Type B pancreatic cell (in vitro differentiated cells): ENCODE data around the gene ARID3B. TPM values are rescaled to one million over a fixed set of nuclear protein-coding genes. Genes with fewer than 3 reads are reported as not detected.
A peak's percentile ranks its signal among the peaks of the same experiment; 100 is the strongest.

Experiments used
- DNase-seq: peaks from one replicate; pipeline ENCODE4 v3.0.0; 2021; ENCODE audit warnings: mixed read lengths; ENCODE audit not compliant: unreplicated experiment; ENCODE audit errors: extremely low spot score
- H3K27ac Mint-ChIP-seq: 2 replicates; pipeline ENCODE4 v1.8.0; 2021; ENCODE audit warnings: mild to moderate bottlenecking, mixed read lengths
- H3K27me3 Mint-ChIP-seq: 2 replicates; pipeline ENCODE4 v1.8.0; 2021; ENCODE audit warnings: mixed read lengths
- H3K36me3 Mint-ChIP-seq: 2 replicates; pipeline ENCODE4 v1.8.0; 2021; ENCODE audit warnings: mixed read lengths
- H3K4me1 Mint-ChIP-seq: one replicate; pipeline ENCODE4 v1.8.0; 2021; ENCODE audit warnings: mixed read lengths; ENCODE audit not compliant: unreplicated experiment
- H3K4me3 Mint-ChIP-seq: 2 replicates; pipeline ENCODE4 v1.8.0; 2021; ENCODE audit warnings: mild to moderate bottlenecking, mixed read lengths
- H3K9me3 Mint-ChIP-seq: 2 replicates; pipeline ENCODE4 v1.8.0; 2021; ENCODE audit warnings: mixed read lengths
- CTCF ChIP-seq: fragments of 200-600 bp; sonication (generic); conservative IDR thresholded peaks from 2 replicates; pipeline ENCODE4 v1.5.0; 2021; ENCODE audit warnings: antibody characterized with exemption, mild to moderate bottlenecking
- total RNA-seq: library from RNA; stranded (reverse); gene quantifications from 2 replicates; pipeline ENCODE4 v1.2.1, GENCODE V29; 2021; ENCODE audit warnings: low replicate concordance

The ARID3B gene
- total RNA-seq, 1 donor from 2014 or later = 25.8 TPM

- no peak for TF ChIP-seq CTCF
- Mint-ChIP-seq H3K4me3 (no peak overlapping the region), H3K27ac (no peak overlapping the region), H3K9me3 (no peaks in the 10 kb centered on the region), H3K4me1 (peaks cover 5% of the 10 kb centered on the region), H3K36me3 (peaks cover 34% of the 10 kb centered on the region), H3K27me3 (no peaks in the 10 kb centered on the region)
- no peak for DNase-seq
Measured at GRCh38 chr15:74633781-74634180, 92.8 kb downstream of the ARID3B start.

GRCh38 chr15:74635228-74635627, 94.2 kb downstream of the ARID3B start:
- no peak for DNase-seq
- Mint-ChIP-seq H3K27ac (no peak overlapping the region), H3K36me3 (peaks cover 34% of the 10 kb centered on the region), H3K4me3 (no peak overlapping the region), H3K27me3 (no peaks in the 10 kb centered on the region), H3K4me1 (peaks cover 5% of the 10 kb centered on the region), H3K9me3 (no peaks in the 10 kb centered on the region)
- TF ChIP-seq CTCF = peak; percentile 94

GRCh38 chr15:74636984-74637383, 96.0 kb downstream of the ARID3B start:
- Mint-ChIP-seq H3K9me3 (no peaks in the 10 kb centered on the region), H3K4me1 (peaks cover 15% of the 10 kb centered on the region), H3K27ac (peak overlapping the region; percentile 36), H3K4me3 (no peak overlapping the region), H3K27me3 (no peaks in the 10 kb centered on the region), H3K36me3 (peaks cover 40% of the 10 kb centered on the region)
- no peak for TF ChIP-seq CTCF
- no peak for DNase-seq

GRCh38 chr15:74641151-74641550, 100.1 kb downstream of the ARID3B start:
- Mint-ChIP-seq H3K9me3 (no peaks in the 10 kb centered on the region), H3K27ac (peak overlapping the region; percentile 99), H3K4me3 (peak overlapping the region; percentile 80), H3K4me1 (peaks cover 38% of the 10 kb centered on the region), H3K36me3 (peaks cover 36% of the 10 kb centered on the region), H3K27me3 (no peaks in the 10 kb centered on the region)
- no peak for TF ChIP-seq CTCF
- DNase-seq = no peak

- no peak for TF ChIP-seq CTCF
- Mint-ChIP-seq H3K27ac (peak overlapping the region; percentile 99), H3K9me3 (no peaks in the 10 kb centered on the region), H3K27me3 (no peaks in the 10 kb centered on the region), H3K4me1 (peaks cover 45% of the 10 kb centered on the region), H3K36me3 (peaks cover 30% of the 10 kb centered on the region), H3K4me3 (peak overlapping the region; percentile 80)
- no peak for DNase-seq
Measured at GRCh38 chr15:74642348-74642733, 101.3 kb downstream of the ARID3B start.
